CD4-positive, alpha-beta T cell treated with Interleukin-10 for 1 hour (primary cell): Measurements from ENCODE around the gene PHOSPHO2.
"Not testable (repeated sequence)": the region's sequence is repeated elsewhere in the genome, so short reads cannot be mapped to it uniquely, and the experiment has no call there.

Source experiments
- DNase-seq: peaks from one replicate; pipeline ENCODE4 v3.0.0-alpha.2; 2020

PHOSPHO2 gene

DNA sequence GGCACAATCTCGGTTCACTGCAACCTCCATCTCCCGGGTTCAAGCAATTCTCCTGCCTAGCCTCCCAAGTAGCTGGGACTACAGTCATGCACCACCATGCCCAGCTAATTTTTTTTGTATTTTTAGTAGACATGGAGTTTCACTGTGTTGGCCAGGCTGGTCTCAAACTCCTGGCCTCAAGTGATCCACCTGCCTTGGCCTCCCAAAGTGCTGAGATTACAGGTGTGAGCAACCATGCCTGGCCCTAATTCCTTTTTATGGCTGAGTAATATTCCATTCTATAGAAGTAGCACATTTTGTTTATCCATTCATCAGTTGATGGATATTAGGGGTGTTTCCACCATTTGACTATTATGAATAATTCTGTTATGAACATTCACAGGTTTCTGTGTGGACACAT is 9.6 kb upstream of the PHOSPHO2 start:
- not testable (repeated sequence) for DNase-seq

DNA sequence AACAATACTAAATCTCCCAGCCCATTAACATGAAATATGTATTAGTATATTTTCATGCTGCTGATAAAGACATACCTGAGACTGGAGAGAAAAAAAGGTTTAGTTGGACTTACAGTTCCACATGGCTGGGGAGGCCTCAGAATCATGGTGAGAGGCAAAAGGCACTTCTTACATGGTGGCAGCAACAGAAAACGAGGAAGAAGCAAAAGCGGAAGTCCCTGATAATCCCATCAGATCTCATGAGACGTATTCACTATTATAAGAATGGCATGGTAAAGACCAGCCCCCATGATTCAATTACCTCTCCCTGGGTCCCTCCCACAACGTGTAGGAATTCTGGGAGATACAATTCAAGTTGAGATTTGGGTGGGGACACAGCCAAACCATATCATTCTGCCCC is 7.4 kb upstream of the PHOSPHO2 start:
- not testable (repeated sequence) for DNase-seq

DNA sequence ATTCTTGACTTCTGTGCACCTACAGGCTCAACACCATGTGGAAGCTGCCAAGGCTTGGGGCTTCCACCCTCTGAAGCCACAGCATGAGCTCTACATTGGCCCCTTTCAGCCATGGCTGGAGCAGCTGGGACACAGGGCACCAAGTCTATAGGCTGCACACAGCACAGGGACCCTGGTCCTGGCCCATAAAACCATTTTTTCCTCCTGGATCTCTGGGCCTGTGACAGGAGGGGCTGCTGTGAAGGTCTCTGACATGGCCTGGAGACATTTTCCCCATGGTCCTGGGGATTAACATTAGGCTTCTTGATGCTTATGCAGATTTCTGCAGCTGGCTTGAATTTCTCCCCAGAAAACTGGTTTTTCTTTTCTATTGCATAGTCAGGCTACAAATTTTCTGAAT is 6.3 kb upstream of the PHOSPHO2 start:
- not testable (repeated sequence) for DNase-seq

DNA sequence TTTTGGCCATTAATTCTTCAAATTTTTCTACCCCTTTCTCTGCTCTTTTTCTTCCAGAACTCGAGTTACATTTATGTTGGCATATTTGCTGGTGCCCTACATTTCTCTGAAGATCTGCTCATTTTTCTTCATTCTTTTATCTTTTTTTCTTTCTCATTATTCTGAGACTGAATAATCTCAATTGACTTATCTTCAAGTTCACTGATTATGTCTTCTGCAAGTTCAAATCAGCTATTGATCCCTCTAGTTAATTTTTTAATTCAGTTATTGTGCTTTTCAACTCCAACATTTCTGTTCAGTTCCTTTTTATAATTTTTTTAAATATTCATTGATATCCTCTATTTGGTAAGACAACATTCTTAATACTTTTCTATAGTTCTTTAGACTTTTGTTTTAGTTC is 3.3 kb upstream of the PHOSPHO2 start:
- no peak for DNase-seq

DNA sequence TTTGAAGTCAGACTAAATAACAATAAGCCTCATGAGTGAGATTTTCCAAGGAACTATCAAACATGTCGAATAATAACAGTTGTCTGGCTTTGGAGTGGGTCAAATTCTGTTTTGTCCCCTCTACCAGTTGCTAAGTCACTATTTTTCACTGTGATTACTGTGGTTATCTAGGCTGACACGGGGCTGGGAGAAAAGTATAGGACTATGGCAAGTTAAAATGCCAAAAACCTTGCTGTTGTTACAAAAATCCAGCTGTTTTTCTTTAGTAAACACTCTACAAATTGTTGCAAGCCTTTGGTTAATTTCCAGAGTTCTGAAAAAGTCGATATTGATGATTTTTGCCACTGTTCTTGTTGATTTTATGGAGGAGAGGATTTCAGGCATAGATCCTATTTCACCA is 1.6 kb upstream of the PHOSPHO2 start:
- no peak for DNase-seq

DNA sequence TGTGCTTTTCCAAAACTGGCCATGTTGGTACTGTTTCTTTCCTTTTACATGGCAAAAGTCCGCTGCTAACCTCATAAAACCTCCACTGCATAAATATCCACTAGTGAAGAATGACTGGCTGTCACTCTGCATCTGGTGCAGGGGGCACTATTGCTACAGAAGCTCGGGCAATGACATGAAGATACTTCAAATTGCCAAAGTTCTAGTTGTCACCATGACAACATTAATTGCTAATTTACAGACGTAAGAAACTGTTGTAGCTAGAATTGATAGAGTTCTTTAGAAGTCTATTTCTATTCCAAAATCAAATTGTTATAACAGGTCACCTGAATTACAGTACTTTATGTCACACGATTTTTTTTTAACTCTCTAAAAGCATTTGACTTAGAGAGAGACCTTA is 909 bp upstream of the PHOSPHO2 start:
- peak; percentile 55 for DNase-seq

DNA sequence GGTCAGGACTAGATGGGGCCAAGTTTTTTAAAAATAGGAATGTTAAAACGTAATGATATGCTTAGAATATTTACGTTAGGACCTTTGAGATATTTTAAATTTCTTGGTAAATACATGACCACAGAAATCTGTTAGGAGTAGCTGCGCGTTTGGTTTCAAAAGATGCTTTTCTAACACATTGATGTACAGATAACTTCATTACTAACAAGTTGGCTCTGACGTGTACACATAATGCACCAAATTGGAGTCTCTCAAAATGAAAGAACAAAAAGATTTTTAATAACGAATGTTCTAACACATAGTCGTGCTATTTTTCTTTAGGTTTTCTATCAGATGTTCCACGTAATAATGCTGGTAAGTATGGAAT is 608 bp downstream of the PHOSPHO2 start:
- DNase-seq = no peak

DNA sequence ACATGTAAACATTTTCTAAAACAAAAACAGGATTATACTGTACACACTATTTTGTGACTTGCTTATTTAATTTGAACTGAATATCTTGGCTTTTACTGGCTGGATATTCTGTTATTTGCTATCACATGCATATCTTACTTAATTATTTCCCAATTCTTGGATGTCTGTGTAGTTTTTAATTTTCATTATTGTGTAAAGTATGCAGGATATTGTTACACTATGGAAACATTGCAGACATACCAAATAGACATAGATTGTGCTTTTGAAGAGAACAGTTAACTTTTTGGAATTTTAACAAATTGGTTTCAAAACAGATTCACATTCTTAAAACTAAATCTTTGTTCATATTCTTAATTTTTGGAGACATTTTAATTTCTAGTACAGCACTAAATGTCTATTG is 2.1 kb downstream of the PHOSPHO2 start:
- DNase-seq = no peak

DNA sequence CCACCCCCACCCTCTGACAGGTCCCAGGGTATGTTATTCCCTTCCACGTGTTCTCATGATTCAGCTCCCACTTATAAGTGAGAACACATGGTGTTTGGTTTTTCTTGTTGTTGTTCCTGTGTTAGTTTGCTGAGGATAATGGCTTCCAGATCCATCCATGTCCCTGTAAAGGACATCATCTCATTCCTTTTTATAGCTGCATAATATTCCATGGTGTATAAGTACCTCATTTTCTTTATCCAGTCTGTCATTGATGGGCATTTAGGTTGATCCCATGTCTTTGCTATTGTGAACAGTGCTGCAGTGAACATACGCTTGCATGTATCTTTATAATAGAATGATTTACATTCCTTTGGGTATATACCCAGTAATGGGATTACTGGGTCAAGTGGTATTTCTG is 4.9 kb downstream of the PHOSPHO2 start:
- not testable (repeated sequence) for DNase-seq

DNA sequence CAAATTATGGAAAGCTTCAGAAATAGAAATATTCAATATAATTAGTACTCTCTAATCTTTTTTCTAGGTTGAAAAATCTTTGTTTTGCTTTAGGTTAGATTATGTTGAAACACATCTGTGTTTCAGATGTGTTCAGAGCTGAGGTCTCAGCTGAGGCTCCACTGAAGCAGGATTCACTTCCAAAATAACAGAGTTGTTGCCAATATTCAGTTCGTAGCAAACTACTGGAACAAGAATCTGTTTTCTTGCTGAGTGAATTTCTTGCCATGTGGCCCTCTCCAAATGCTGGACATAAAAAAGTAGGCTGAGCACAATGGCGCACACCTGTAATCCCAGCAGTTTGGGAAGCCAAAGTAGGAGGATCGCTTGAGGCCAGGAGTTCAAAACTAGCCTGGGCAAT is 8.7 kb downstream of the PHOSPHO2 start:
- no peak for DNase-seq

DNA sequence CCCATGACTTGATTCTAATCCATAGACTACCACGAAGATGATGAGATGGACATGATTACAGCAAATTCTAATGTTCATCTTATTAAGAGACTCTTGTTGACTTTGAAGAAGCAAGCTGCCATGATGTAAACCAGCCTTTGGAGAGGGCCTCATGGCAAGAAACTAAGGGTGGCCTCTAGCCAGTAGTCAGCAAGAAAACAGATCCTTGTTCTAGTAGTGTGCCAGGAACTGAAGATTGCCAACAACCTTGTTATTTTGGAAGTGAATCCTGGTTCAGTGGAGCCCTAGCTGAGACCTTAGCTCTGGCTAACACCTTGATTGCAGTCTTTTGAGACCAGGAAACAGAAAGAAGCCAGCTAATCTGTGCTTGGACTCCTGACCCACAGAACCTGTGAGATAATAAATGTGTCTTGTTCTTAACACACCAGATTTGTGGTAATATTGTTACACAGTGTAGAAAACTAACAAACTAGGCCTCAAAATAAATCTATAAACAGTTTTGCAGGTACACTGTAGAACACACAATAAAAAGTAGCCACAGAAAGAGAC is 10.0 kb downstream of the PHOSPHO2 start:
- no peak for DNase-seq

DNA sequence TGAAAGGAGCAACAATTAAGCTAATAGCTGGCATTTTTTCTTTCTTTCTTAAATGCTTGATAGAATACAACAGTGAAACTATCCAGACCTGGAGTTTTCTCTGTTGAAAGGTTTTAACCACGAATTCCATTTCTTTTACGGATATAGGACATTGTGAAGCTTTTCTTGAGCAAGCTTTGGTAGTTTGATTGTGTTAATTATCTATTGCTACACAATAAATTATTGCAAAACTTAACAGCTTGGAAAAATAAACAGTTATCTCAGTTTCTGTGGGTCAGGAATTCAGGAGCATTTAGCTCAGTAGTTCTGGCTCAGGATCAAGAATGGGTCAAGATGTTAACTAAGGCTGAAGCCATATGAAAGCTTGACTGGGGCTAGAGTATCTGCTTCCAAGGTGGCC is 11.7 kb downstream of the PHOSPHO2 start:
- DNase-seq = no peak

DNA sequence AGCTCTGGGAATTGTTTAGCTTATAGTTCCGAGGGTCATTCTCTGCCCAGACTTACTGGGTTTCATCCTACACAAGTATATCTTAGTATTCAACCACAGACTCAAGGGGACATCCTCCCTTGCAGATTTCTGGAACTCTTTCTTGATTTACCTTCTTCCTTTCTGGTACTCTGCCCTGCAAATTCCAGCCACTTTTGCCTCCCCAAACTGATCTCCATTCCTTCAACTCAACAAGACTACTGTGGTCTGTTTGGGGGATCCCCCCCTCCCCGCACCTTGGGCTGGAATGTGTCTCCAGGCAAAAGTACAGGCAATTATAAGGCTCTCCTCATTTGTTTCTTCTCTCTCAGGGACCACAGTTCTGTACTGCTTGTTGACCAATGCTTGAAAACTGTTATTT is 13.4 kb downstream of the PHOSPHO2 start:
- no peak for DNase-seq

DNA sequence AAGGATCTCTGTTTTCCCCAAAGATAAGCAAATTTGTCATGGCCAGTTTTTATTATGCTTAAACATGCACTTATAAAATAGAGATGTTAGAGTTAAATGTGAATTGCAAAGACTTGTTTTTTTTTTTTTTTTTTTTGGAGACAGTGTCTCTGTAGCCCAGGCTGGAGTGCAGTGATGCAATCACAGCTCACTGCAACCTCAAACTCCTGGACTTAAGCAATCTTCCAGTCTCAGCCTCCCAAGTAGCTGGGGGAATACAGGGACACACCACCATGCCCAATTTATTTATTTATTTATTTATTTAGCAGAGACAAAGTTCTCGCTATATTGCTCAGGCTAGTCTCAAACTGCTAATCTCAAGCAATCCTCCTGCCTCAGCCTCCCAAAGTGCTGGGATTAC is 15.1 kb downstream of the PHOSPHO2 start:
- DNase-seq = no peak

DNA sequence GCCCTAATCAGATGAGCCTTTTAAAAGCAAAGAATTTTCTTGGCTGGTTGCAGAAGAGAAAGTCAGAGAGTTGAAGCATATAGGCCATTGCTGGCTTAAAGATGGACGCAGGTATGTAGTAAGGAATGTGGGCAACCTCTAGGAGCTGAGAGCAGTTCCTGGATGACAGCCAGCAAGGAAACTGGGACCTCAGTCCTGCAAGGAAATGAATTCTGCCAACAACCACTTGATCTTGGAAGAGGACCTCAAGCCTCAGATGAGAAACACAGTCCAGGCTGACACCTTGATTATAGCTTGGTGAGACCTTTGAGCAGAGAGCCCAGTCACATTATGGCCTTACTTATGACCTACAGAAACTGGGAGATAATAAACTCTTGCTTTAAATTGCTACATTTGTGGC is 15.7 kb downstream of the PHOSPHO2 start:
- DNase-seq = no peak

DNA sequence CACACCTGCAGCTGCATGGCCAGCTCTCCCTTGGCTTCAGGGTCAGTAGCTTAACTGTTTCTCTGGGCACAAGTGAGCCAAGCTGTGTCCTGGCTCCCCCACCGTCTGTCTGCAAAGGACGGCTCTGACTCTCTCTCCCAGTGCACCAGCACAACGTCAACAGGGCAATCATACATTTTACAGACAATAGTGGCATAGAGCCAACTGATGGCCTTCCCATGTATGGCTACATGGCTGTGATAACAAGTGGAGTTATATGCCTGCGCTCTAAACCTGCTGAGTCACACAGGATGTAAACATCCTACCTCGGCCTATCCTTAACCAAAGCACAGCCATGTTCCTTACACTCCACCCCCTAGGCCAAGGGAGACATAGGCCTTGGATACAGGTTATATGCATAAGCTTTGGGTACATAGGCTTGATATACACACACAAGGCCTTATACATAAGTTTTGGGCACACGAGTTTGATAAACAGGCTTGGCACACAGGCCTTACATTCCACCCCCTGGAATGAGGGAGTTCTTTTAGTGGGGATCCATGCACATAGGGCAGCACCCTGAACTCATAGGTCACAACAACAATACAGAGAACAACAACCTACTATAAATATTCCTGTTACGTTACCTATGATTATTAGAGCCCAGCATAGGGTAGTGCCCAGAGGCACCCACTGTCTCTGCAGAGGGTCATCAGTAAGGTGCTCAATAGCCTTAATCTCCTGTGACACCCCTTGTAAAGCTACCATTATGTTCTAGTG is 17.7 kb downstream of the PHOSPHO2 start:
- DNase-seq = no peak

DNA sequence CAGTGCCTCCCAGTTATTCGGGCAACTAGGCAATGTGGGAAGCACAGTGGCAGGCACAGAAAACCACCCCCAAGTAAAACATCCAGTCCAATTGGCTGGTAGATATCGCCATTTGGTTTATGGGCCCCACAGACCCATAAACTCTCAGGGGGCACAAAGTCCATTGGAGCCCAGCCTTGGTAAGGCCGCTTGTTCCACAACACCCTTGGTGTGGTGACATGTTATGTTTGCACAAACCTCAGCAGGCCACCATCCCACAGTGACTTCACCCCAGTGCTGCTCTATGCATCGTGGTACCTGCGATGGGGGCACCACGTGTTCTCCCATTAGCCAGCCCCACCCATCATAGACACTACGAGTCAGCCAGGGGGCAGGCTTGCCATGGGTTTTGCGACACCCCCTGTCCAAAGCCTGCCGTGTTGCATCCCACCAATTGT is 18.5 kb downstream of the PHOSPHO2 start:
- no peak for DNase-seq

DNA sequence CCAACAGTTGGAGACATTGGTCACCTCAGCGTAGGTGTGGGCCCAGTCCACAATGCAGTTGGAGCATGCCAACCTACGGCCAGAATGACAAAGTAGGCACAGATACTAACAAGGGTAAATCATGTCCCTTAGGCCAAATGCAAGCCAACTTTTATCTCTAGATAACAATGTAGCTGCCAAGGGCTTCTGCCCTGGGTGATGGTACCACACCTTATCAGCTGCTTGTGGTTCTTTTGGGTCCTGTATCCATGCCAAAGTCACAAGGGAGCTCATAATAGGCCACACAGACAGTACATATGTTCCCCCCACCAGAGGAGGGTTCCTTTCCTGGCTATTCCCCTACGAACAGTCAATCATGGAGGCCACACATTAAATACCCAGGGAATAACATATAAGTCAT is 19.1 kb downstream of the PHOSPHO2 start:
- no peak for DNase-seq

DNA sequence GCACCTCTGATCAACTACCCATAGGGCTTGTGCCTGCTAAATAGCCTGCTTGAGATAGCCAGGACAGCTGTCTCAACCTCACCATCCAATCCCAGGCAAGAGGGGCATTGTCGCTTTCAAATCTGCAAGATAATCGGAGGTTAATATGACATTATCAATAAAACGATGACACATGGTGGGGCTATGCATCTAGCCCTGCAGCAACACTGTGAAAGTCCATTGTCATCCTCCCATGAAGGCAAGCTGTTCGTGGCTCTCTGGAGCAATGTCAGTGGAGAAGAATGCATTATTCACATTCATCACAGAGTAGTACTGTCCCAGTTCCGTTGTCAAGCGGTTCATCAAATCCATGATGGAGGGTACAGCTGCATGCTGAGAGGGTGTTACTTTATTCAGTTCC is 20.4 kb downstream of the PHOSPHO2 start:
- no peak for DNase-seq

DNA sequence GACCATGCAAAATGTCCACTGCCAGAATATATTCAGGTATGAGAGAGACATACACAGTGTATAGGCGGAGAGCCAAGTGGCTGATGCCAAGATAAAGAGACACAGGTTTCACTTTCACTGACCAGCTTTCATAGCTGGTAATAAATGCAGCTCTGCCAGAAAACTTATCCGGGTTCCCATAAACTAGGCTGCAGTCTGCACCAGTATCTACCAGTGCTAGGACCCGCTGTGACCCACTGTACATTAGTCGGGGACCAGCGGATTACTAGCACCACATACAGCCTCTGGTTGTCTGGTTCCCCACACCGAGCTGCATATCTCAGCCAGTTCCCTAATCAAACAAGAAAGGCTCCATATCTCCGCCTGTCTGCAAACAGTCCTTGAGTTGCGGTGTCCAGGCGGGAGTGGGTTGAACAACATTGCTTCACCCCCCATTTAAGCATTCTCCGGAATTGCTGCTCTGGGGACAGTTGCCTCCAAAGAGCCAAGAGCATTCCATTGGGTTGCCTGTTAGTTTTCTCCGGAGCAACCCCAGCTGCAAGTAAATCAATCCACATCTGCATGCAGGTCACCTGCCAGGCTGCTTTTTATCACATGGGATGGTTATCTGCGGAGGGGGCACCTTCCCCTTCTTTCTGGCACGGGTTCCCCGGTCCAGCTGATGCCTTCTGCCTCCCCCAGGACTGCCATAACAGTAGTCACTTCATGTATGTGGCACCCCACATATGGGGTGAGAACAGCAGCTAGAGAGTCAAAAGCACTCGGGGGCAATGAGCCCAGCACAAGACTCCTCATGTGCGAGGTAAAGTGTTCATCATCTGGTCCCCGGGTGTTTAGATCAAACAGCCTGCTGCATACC is 21.3 kb downstream of the PHOSPHO2 start:
- no peak for DNase-seq

DNA sequence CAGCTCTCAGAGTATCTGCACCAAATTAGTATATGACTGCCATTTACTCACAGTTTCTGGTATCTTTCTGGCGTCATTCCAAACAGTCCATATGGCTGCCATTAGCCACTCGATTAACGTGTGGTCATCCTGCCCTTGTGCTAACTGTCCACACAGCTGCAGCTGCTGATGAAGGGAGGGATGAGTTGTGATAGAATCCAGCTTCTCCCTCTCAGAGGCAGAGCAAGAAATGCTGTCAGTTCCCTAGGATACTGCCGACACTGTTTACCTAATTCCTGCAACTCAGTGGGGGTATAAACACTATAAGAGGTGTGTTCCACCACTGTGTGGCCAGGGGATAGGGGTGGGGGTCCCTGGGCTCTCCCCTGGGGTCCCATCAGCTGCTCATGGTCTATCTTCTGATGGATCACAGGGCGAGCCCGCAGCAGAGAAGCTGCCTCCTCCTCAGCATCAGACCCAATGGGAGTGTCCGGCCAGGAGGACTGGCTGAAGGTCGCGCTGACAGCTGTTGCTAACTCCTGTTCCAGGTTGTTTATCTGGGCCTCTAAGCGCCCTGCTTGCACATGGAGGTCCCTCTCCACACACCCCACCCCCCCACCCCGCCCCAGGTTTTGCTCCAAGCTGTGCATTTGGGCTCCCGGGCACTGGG is 22.1 kb downstream of the PHOSPHO2 start:
- no peak for DNase-seq

DNA sequence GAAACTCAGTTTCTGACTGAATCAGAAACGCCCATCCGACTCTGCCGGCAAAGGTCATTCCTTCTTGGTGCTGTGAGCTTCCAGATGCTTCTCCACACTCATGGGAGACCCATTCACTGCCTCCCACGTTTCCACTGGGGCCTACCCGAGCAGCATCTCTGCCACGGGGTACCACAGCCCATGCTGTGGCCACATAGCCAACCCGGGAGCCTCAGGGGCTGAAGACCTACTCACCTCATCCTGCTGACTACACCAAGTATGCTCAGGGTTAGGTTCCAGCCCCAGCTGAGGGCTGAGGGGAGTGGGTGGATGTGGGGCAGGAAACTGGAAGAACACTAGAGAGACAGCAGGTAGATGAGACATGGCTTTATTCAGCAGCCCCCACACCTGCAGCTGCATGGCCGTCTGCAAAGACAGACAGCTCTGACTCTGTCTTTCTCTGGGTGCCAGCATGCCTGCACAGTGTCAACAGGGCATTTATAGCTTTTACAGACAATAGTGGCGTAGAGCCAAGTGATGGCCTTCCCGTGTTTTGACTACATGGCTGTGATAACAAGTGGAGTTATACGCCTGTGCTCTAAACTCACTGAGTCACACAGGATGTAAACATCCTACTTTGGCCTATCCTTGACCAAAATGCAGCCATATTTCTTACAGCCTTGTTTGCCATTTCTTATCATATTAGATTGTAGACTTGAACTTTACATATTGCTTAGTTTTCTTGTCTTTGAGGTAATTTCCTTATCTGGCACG is 22.8 kb downstream of the PHOSPHO2 start:
- no peak for DNase-seq

DNA sequence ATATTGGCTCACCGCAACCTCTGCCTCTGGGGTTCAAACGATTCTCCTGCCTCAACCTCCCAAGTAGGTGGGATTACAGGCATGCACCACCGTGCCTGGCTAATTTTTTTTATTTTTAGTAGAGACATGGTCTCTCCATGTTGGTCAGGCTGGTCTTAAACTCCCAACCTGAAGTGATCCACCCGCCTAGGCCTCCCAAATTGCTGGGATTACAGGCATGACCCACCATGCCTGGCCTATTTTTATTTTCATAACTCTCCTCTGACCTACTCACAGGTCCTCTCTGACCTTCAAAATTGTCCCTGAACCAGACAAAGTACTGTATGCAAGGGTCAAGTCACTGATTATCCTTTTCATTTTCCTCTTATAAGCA is 23.4 kb downstream of the PHOSPHO2 start:
- DNase-seq = no peak
